Neural cell (in vitro differentiated cells): ENCODE data around the gene KIF5A.

Experiments used
- CTCF ChIP-seq: fragments of 450-650 bp; IDR thresholded peaks from 2 replicates; pipeline ENCODE4 v1.5.1; 2014; ENCODE audit warnings: antibody characterized with exemption, mild to moderate bottlenecking, moderate library complexity; ENCODE audit not compliant: poor library complexity, severe bottlenecking
- EZH2 ChIP-seq: fragments of 200-600, 300-800 bp; shearing (Covaris generic), sonication (generic); IDR thresholded peaks from 2 replicates; pipeline ENCODE4 v1.6.1; 2014; ENCODE audit warnings: antibody characterized with exemption, low read length, borderline replicate concordance, mild to moderate bottlenecking; ENCODE audit not compliant: insufficient read depth, poor library complexity, severe bottlenecking
- POLR2AphosphoS5 ChIP-seq: IDR thresholded peaks from 2 replicates; pipeline ENCODE4 v1.6.1; 2012
- REST ChIP-seq: IDR thresholded peaks from 2 replicates; pipeline ENCODE4 v1.6.1; 2012; ENCODE audit warnings: borderline replicate concordance
- SMC3 ChIP-seq: fragments of 450-650 bp; conservative IDR thresholded peaks from 2 replicates; pipeline ENCODE4 v1.6.1; 2014; ENCODE audit warnings: antibody characterized with exemption, mild to moderate bottlenecking, moderate library complexity; ENCODE audit not compliant: poor library complexity
- TAF1 ChIP-seq: IDR thresholded peaks from 2 replicates; pipeline ENCODE4 v1.6.1; 2012; ENCODE audit warnings: low read depth

- TF ChIP-seq POLR2AphosphoS5 (no peak), CTCF (no peak), SMC3 (no peak), TAF1 (no peak), REST (no peak), EZH2 (no peak)
These were observed 1.9 kb upstream of the KIF5A start for GRCh38 chr12:57548013-57548315.
